ENCODE data around the gene CNTD1. TPM values are rescaled to one million over a fixed set of nuclear protein-coding genes. Genes with fewer than 3 reads are reported as not detected.
A peak's percentile ranks its signal among the peaks of the same experiment; 100 is the strongest.

CNTD1 gene
- total and polyA plus RNA-seq, 4 donors, result 0.61 to 1.6 (median 0.78) TPM

GRCh38 chr17:42809250-42809649 lies 10.6 kb downstream of the CNTD1 start:
- WGBS, 2 donors, result 23 to 41% methylated on average over 3 of the region's 3 CpGs
- TF ChIP-seq CTCF (IDR thresholded peaks at IDR 0.05; ENCODE audit: control extremely low read depth, extremely low read depth), result no peak
- H3K9ac ChIP-seq (ENCODE audit: insufficient read depth in 1 of 2, low read length in 2 of 2), result no peak overlapping the region
- H3K27ac ChIP-seq (ENCODE audit: low read depth in 1 of 2, low read length in 1 of 2), result no peak overlapping the region
- H3K4me1 ChIP-seq (ENCODE audit: control insufficient read depth in 5 of 5, insufficient read depth in 5 of 5, low read length in 5 of 5), result no peaks in the 10 kb centered on the region
- H3K27me3 ChIP-seq (ENCODE audit: control insufficient read depth in 3 of 3, insufficient read depth in 3 of 3, low read length in 2 of 3), result no peaks in the 10 kb centered on the region
- H3K4me3 ChIP-seq, result no peak overlapping the region
- ATAC-seq (ENCODE audit: insufficient read depth, low FRiP score) (no peak), DNase-seq (no peak)
- H3K9me3 ChIP-seq (ENCODE audit: control insufficient read depth in 4 of 4, insufficient read depth in 3 of 4, low read length in 3 of 4), result no peaks in the 10 kb centered on the region
- H3K36me3 ChIP-seq (ENCODE audit: control insufficient read depth in 4 of 4, insufficient read depth in 4 of 4, low read length in 4 of 4), result peaks cover 3 to 14% (median 9%) of the 10 kb centered on the region in 4 donors

- no peak for TF ChIP-seq CTCF (IDR thresholded peaks at IDR 0.05; ENCODE audit: control extremely low read depth, extremely low read depth)
- Histone ChIP-seq H3K27ac (ENCODE audit: low read depth in 1 of 2, low read length in 1 of 2) (peak overlapping the region in 1 of 2 donors; percentile 76), H3K27me3 (ENCODE audit: control insufficient read depth in 3 of 3, insufficient read depth in 3 of 3, low read length in 2 of 3) (no peaks in the 10 kb centered on the region), H3K9ac (ENCODE audit: insufficient read depth in 1 of 2, low read length in 2 of 2) (no peak overlapping the region), H3K4me3 (no peak overlapping the region), H3K36me3 (ENCODE audit: control insufficient read depth in 4 of 4, insufficient read depth in 4 of 4, low read length in 4 of 4) (peaks cover 27 to 52% (median 36%) of the 10 kb centered on the region in 4 donors), H3K9me3 (ENCODE audit: control insufficient read depth in 4 of 4, insufficient read depth in 3 of 4, low read length in 3 of 4) (no peaks in the 10 kb centered on the region), H3K4me1 (ENCODE audit: control insufficient read depth in 5 of 5, insufficient read depth in 5 of 5, low read length in 5 of 5) (peaks cover 0 to 2% (median 0%) of the 10 kb centered on the region in 5 donors)
- WGBS, 2 donors, result 47 to 52% methylated on average over 8 of the region's 8 CpGs
- ATAC-seq (ENCODE audit: insufficient read depth, low FRiP score) (peak; percentile 34), DNase-seq (peak; percentile 52 to 86 (median 65))
Observed at GRCh38 chr17:42814633-42815399, 16.2 kb downstream of the CNTD1 start.

GRCh38 chr17:42817866-42818265 lies 19.2 kb downstream of the CNTD1 start:
- H3K27ac ChIP-seq (ENCODE audit: low read depth in 1 of 2, low read length in 1 of 2), result no peak overlapping the region
- no peak overlapping the region for H3K4me3 ChIP-seq
- TF ChIP-seq CTCF (IDR thresholded peaks at IDR 0.05; ENCODE audit: control extremely low read depth, extremely low read depth), result no peak
- H3K9ac ChIP-seq (ENCODE audit: insufficient read depth in 1 of 2, low read length in 2 of 2), result no peak overlapping the region
- 73 to 76% methylated on average over 1 of the region's 1 CpG for WGBS, 2 donors
- no peaks in the 10 kb centered on the region for H3K9me3 ChIP-seq (ENCODE audit: control insufficient read depth in 4 of 4, insufficient read depth in 3 of 4, low read length in 3 of 4)
- ATAC-seq (ENCODE audit: insufficient read depth, low FRiP score) (no peak), DNase-seq (no peak)
- peaks cover 0 to 2% (median 0%) of the 10 kb centered on the region in 5 donors for H3K4me1 ChIP-seq (ENCODE audit: control insufficient read depth in 5 of 5, insufficient read depth in 5 of 5, low read length in 5 of 5)
- peaks cover 27 to 57% (median 33%) of the 10 kb centered on the region in 4 donors for H3K36me3 ChIP-seq (ENCODE audit: control insufficient read depth in 4 of 4, insufficient read depth in 4 of 4, low read length in 4 of 4)
- H3K27me3 ChIP-seq (ENCODE audit: control insufficient read depth in 3 of 3, insufficient read depth in 3 of 3, low read length in 2 of 3), result no peaks in the 10 kb centered on the region
